ENCODE data around the gene SKOR1.

- no peak for TF ChIP-seq EZH2phosphoT487 (IDR thresholded peaks at IDR 0.05; ENCODE audit: borderline replicate concordance, low read depth, low read length)
- TF ChIP-seq, protein P1, sequence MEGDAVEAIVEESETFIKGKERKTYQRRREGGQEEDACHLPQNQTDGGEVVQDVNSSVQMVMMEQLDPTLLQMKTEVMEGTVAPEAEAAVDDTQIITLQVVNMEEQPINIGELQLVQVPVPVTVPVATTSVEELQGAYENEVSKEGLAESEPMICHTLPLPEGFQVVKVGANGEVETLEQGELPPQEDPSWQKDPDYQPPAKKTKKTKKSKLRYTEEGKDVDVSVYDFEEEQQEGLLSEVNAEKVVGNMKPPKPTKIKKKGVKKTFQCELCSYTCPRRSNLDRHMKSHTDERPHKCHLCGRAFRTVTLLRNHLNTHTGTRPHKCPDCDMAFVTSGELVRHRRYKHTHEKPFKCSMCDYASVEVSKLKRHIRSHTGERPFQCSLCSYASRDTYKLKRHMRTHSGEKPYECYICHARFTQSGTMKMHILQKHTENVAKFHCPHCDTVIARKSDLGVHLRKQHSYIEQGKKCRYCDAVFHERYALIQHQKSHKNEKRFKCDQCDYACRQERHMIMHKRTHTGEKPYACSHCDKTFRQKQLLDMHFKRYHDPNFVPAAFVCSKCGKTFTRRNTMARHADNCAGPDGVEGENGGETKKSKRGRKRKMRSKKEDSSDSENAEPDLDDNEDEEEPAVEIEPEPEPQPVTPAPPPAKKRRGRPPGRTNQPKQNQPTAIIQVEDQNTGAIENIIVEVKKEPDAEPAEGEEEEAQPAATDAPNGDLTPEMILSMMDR (conservative IDR thresholded peaks at IDR 0.05; ENCODE audit: low read length) = no peak
Observed at GRCh38 chr15:67870868-67871408, 45.6 kb downstream of the SKOR1 start.

Data from OCI-LY7 (cell line).